ENCODE measurements around the gene TREML2.

The TREML2 gene

DNA sequence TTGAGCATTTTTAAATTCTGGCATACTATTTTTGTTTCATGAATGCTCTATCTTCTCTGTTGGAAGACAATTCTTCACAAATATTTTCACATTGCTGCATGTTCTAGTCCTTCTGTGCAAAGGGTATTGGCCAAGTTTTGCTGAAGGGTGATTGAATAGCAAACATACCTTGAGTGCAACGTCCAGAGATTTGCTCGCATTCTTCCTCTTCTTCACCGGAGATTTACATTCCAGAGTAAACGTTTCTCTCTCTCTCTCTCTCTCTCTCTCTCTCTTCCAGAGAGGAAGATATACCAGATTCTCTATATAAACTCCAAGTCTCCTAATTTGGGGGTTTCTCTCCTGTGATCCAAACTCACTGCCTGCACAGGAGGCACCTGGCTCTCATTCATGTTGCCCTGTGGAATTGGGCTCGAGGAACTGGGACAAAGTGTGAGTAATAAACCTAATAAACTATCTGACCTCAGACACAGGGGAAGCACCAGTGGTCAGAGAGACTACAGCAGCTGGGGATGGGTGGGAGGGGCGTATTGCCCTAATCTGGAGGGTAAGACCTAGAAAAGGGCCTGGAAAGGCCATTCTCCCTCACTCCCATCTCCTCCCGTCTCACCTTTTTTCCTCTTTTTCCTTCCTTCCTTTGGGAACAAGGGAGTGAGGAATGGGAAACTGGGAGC is 45.7 kb downstream of the TREML2 start:
- Histone ChIP-seq H3K4me3 (ENCODE audit: insufficient read depth, low read depth, low read length, poor library complexity, severe bottlenecking) (no peak overlapping the region), H3K27me3 (replicated peaks; ENCODE audit: control insufficient read depth, insufficient read depth, low read length, poor library complexity, severe bottlenecking) (no peaks in the 10 kb centered on the region)
- no peak for DNase-seq

GRCh38 chr6:41153992-41154625 is 46.8 kb downstream of the TREML2 start, which contains the start of gene TREML1:
TSS of gene TREML1 (minus strand) at chr6:41154347. CDS start at chr6:41154288, 59 bp downstream.
- H3K9me3 ChIP-seq (ENCODE audit: control insufficient read depth, low read length) = no peaks in the 10 kb centered on the region
- DNase-seq = no peak
- no peaks in the 10 kb centered on the region for H3K27me3 ChIP-seq (replicated peaks; ENCODE audit: control insufficient read depth, insufficient read depth, low read length, poor library complexity, severe bottlenecking)
- no peaks in the 10 kb centered on the region for H3K36me3 ChIP-seq (ENCODE audit: control insufficient read depth, insufficient read depth, low read length)
- H3K27ac ChIP-seq (ENCODE audit: insufficient read depth, low read length, poor library complexity, severe bottlenecking) = no peak within 1 kb of the TSS
- H3K4me3 ChIP-seq (ENCODE audit: insufficient read depth, low read depth, low read length, poor library complexity, severe bottlenecking) = no peak within 1 kb of the TSS
- no peaks in the 10 kb centered on the region for H3K4me1 ChIP-seq (ENCODE audit: control insufficient read depth, insufficient read depth, low read length, poor library complexity, severe bottlenecking)

More for the DNA sequence above, 45.7 kb downstream of the TREML2 start:
- Histone ChIP-seq H3K4me1 (ENCODE audit: control insufficient read depth, insufficient read depth, low read length, poor library complexity, severe bottlenecking) (no peaks in the 10 kb centered on the region), H3K36me3 (ENCODE audit: control insufficient read depth, insufficient read depth, low read length) (no peaks in the 10 kb centered on the region), H3K27ac (ENCODE audit: insufficient read depth, low read length, poor library complexity, severe bottlenecking) (no peak overlapping the region), H3K9me3 (ENCODE audit: control insufficient read depth, low read length) (no peaks in the 10 kb centered on the region)

DNA sequence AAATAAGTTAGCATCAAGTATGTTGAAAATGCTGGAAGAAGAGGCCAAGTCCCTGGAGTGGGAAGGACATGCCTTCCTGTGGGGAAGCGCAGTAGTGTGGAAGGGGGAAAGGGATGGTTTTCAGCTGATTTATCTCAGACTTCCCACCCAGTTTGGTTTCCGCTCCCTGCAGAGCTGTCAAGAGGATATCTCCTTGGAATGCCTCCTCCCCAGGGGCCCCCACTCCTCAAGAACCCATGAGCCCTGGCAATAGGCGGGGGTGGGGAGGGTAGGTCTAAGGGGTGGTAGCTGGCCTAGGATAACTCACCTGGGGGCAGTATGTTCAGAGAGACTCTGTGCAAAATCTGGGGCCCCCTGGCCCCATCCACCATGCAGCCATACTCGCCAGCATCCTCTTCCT is 47.5 kb downstream of the TREML2 start:
- DNase-seq = no peak
- H3K4me3 ChIP-seq (ENCODE audit: insufficient read depth, low read depth, low read length, poor library complexity, severe bottlenecking) = no peak overlapping the region
- H3K27ac ChIP-seq (ENCODE audit: insufficient read depth, low read length, poor library complexity, severe bottlenecking) = no peak overlapping the region
- H3K4me1 ChIP-seq (ENCODE audit: control insufficient read depth, insufficient read depth, low read length, poor library complexity, severe bottlenecking) = no peaks in the 10 kb centered on the region
- H3K36me3 ChIP-seq (ENCODE audit: control insufficient read depth, insufficient read depth, low read length) = no peaks in the 10 kb centered on the region
- no peaks in the 10 kb centered on the region for H3K27me3 ChIP-seq (replicated peaks; ENCODE audit: control insufficient read depth, insufficient read depth, low read length, poor library complexity, severe bottlenecking)
- H3K9me3 ChIP-seq (ENCODE audit: control insufficient read depth, low read length) = no peaks in the 10 kb centered on the region

DNA sequence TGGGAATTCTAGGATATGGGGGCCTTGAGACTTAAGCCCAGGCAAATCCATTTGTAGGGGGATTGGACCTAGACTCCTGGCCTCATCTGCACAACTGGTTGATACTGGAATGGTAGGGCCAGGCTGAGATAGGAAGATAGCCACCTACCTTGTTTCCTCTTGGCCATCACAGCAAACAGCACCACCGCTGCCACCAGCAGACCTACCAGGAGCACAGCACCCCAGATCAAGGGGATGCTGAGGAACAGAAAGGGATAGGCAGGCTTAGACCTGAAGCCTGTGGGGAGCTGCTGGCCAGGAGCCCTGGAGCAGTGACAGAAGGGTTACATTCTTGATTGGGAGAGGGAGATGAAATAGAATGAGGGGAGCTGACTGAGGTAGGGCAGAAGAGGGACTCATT is 50.3 kb downstream of the TREML2 start:
- H3K4me1 ChIP-seq (ENCODE audit: control insufficient read depth, insufficient read depth, low read length, poor library complexity, severe bottlenecking) = peaks cover 7% of the 10 kb centered on the region
- H3K36me3 ChIP-seq (ENCODE audit: control insufficient read depth, insufficient read depth, low read length) = no peaks in the 10 kb centered on the region
- no peak overlapping the region for H3K27ac ChIP-seq (ENCODE audit: insufficient read depth, low read length, poor library complexity, severe bottlenecking)
- H3K4me3 ChIP-seq (ENCODE audit: insufficient read depth, low read depth, low read length, poor library complexity, severe bottlenecking) = no peak overlapping the region
- no peaks in the 10 kb centered on the region for H3K9me3 ChIP-seq (ENCODE audit: control insufficient read depth, low read length)
- no peaks in the 10 kb centered on the region for H3K27me3 ChIP-seq (replicated peaks; ENCODE audit: control insufficient read depth, insufficient read depth, low read length, poor library complexity, severe bottlenecking)
- DNase-seq = no peak

DNA sequence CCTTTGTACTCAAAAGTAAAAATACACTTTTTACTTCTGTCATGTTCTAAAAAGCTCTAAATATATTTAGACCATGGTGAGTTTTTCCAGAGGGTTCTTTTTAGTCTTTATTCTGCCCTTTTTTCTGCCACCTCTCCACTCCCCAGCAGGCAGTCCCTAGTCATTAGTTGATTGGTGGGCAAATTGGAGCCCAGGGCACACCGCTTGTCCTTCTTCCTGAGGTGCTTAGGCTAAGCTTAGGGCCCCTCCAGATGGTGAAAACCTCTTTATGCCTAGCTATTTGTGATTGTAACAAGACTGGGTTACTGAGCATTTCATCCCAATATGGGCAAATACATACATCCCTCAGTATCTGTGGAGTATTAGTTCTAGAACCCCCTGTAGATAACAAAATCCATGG is 53.0 kb downstream of the TREML2 start:
- no peak overlapping the region for H3K27ac ChIP-seq (ENCODE audit: insufficient read depth, low read length, poor library complexity, severe bottlenecking)
- H3K4me1 ChIP-seq (ENCODE audit: control insufficient read depth, insufficient read depth, low read length, poor library complexity, severe bottlenecking) = peaks cover 7% of the 10 kb centered on the region
- no peak for DNase-seq
- H3K4me3 ChIP-seq (ENCODE audit: insufficient read depth, low read depth, low read length, poor library complexity, severe bottlenecking) = no peak overlapping the region
- no peaks in the 10 kb centered on the region for H3K9me3 ChIP-seq (ENCODE audit: control insufficient read depth, low read length)
- no peaks in the 10 kb centered on the region for H3K36me3 ChIP-seq (ENCODE audit: control insufficient read depth, insufficient read depth, low read length)
- H3K27me3 ChIP-seq (replicated peaks; ENCODE audit: control insufficient read depth, insufficient read depth, low read length, poor library complexity, severe bottlenecking) = no peaks in the 10 kb centered on the region
